DOHH2 (cell line): Measurements from ENCODE around the gene TSNAX.
"Not testable (repeated sequence)": the region's sequence is repeated elsewhere in the genome, so short reads cannot be mapped to it uniquely, and the experiment has no call there.

Experiments used
- H3F3A ChIP-seq: fragments of 200-600 bp; sonication (generic), shearing (Covaris generic); 2 replicates; pipeline ENCODE4 v1.6.0; 2016; ENCODE audit warnings: antibody characterized with exemption, mild to moderate bottlenecking; ENCODE audit not compliant: control insufficient read depth, insufficient read depth
- H3K27ac ChIP-seq: fragments of 200-600 bp; sonication (generic); 2 replicates; pipeline ENCODE4 v1.5.1; 2014; ENCODE audit warnings: low read depth, mild to moderate bottlenecking, low read length, moderate library complexity
- H3K27me3 ChIP-seq: fragments of 200-600 bp; sonication (generic); 2 replicates; pipeline ENCODE4 v1.6.1; 2014; ENCODE audit warnings: mild to moderate bottlenecking, low read length, mixed read lengths; ENCODE audit not compliant: control insufficient read depth
- H3K36me3 ChIP-seq: fragments of 200-600 bp; sonication (generic); 2 replicates; pipeline ENCODE4 v1.6.1; 2014; ENCODE audit warnings: mild to moderate bottlenecking, low read length, moderate library complexity, mixed read lengths; ENCODE audit not compliant: control insufficient read depth
- H3K4me1 ChIP-seq: fragments of 200-600 bp; sonication (generic); 2 replicates; pipeline ENCODE4 v1.6.1; 2014; ENCODE audit warnings: mild to moderate bottlenecking, low read length, mixed read lengths; ENCODE audit not compliant: control insufficient read depth
- H3K4me2 ChIP-seq: fragments of 200-600 bp; sonication (generic); 2 replicates; pipeline ENCODE4 v1.6.0; 2014; ENCODE audit warnings: mild to moderate bottlenecking, low read length, moderate library complexity
- H3K4me3 ChIP-seq: fragments of 200-600 bp; sonication (generic); 2 replicates; pipeline ENCODE4 v1.5.1; 2014; ENCODE audit warnings: mild to moderate bottlenecking, low read length, mixed read lengths
- H3K79me2 ChIP-seq: fragments of 200-600 bp; sonication (generic); 2 replicates; pipeline ENCODE4 v1.6.1; 2014; ENCODE audit warnings: mild to moderate bottlenecking, low read length, mixed read lengths; ENCODE audit not compliant: control insufficient read depth
- H3K9me2 ChIP-seq: fragments of 200-600 bp; sonication (generic); replicated peaks from 2 replicates; pipeline ENCODE4 v1.6.1; 2014; ENCODE audit warnings: mild to moderate bottlenecking, low read length, mixed read lengths; ENCODE audit not compliant: control insufficient read depth
- H3K9me3 ChIP-seq: fragments of 200-600 bp; sonication (generic); 2 replicates; pipeline ENCODE4 v1.6.1; 2014; ENCODE audit warnings: antibody characterized with exemption, low read length, mixed read lengths; ENCODE audit not compliant: control insufficient read depth, insufficient read depth
- H4K20me1 ChIP-seq: fragments of 200-600 bp; sonication (generic); 2 replicates; pipeline ENCODE4 v1.6.0; 2014; ENCODE audit warnings: low read depth, mild to moderate bottlenecking, antibody characterized with exemption, low read length, moderate library complexity; ENCODE audit not compliant: control insufficient read depth, insufficient read depth
- CTCF ChIP-seq: fragments of 200-600 bp; sonication (generic); IDR thresholded peaks from one replicate; pipeline ENCODE4 v1.5.1; 2014; ENCODE audit warnings: antibody characterized with exemption, mild to moderate bottlenecking, low read depth, low read length; ENCODE audit not compliant: poor library complexity, severe bottlenecking
- EZH2phosphoT487 ChIP-seq: fragments of 200-600 bp; sonication (generic); IDR thresholded peaks from 2 replicates; pipeline ENCODE4 v1.6.1; 2017; ENCODE audit warnings: borderline replicate concordance, mild to moderate bottlenecking, antibody characterized with exemption, low read length, moderate library complexity, mixed read lengths

The TSNAX gene

DNA sequence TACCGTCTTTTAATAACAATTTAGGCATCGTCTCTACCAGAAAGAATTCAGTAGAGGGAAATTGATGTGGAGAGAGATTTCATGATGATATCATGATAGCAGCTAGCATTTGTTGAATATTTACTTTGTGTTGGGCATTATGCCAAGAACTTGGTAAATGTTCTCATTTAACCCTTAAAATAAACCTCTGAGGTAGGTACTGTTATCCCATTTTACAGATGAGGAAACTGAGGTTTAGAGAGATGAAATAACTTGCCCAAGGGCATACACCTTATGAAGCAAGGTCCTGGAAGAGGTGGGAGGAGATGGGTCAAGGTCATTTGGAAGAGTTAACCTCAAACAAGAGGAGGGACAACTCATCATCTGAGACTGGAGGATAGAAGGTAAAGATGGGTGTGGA, 34.8 kb downstream of the TSNAX start:
- H3K4me2 ChIP-seq: no peak overlapping the region
- H3K79me2 ChIP-seq: no peaks in the 10 kb centered on the region
- H3K27me3 ChIP-seq: no peaks in the 10 kb centered on the region
- peaks cover 36% of the 10 kb centered on the region for H3K36me3 ChIP-seq
- H3K4me1 ChIP-seq: no peaks in the 10 kb centered on the region
- H3K4me3 ChIP-seq: no peak overlapping the region
- no peak overlapping the region for H3K27ac ChIP-seq
- H3K9me3 ChIP-seq: no peaks in the 10 kb centered on the region
- no peaks in the 10 kb centered on the region for H3K9me2 ChIP-seq
- no peaks in the 10 kb centered on the region for H3F3A ChIP-seq
- no peaks in the 10 kb centered on the region for H4K20me1 ChIP-seq
- TF ChIP-seq CTCF: no peak
- no peak for TF ChIP-seq EZH2phosphoT487

GRCh38 chr1:231564373-231564772, 35.9 kb downstream of the TSNAX start:
- no peaks in the 10 kb centered on the region for H3F3A ChIP-seq
- no peak for TF ChIP-seq EZH2phosphoT487
- TF ChIP-seq CTCF: no peak
- peaks cover 36% of the 10 kb centered on the region for H3K36me3 ChIP-seq
- no peaks in the 10 kb centered on the region for H3K4me1 ChIP-seq
- no peaks in the 10 kb centered on the region for H3K9me2 ChIP-seq
- H3K4me2 ChIP-seq: no peak overlapping the region
- H3K79me2 ChIP-seq: no peaks in the 10 kb centered on the region
- no peaks in the 10 kb centered on the region for H3K9me3 ChIP-seq
- H3K27ac ChIP-seq: no peak overlapping the region
- no peaks in the 10 kb centered on the region for H3K27me3 ChIP-seq
- H3K4me3 ChIP-seq: no peak overlapping the region
- H4K20me1 ChIP-seq: no peaks in the 10 kb centered on the region

GRCh38 chr1:231566496-231566895, 38.0 kb downstream of the TSNAX start:
- no peak for TF ChIP-seq EZH2phosphoT487
- no peak for TF ChIP-seq CTCF
- Histone ChIP-seq H3F3A (no peaks in the 10 kb centered on the region), H3K4me1 (no peaks in the 10 kb centered on the region)

GRCh38 chr1:231570262-231570661, 41.8 kb downstream of the TSNAX start:
- H3K4me2 ChIP-seq, H3K9me2 ChIP-seq, H3F3A ChIP-seq, H3K79me2 ChIP-seq, H4K20me1 ChIP-seq, H3K9me3 ChIP-seq, H3K4me1 ChIP-seq, H3K4me3 ChIP-seq, H3K27ac ChIP-seq, H3K27me3 ChIP-seq: not testable (repeated sequence)
- peaks cover 11% of the 10 kb centered on the region for H3K36me3 ChIP-seq

More at GRCh38 chr1:231566496-231566895, 38.0 kb downstream of the TSNAX start:
- Histone ChIP-seq H3K79me2 (no peaks in the 10 kb centered on the region), H3K9me3 (no peaks in the 10 kb centered on the region), H3K36me3 (peaks cover 33% of the 10 kb centered on the region), H3K4me2 (no peak overlapping the region), H4K20me1 (no peaks in the 10 kb centered on the region), H3K9me2 (no peaks in the 10 kb centered on the region), H3K27me3 (no peaks in the 10 kb centered on the region), H3K4me3 (no peak overlapping the region), H3K27ac (no peak overlapping the region)
